Stimulated activated CD8-positive, alpha-beta memory T cell treated with anti-CD3 and anti-CD28 coated beads, Interleukin-7, amount 100 ng/mL, for 4 hours (primary cell): ENCODE results near the gene VAV3.

Experiments
- DNase-seq, 2 donors: peaks; one replicate each; pipeline ENCODE4 v3.0.0-alpha.2; 2020; ENCODE audit warnings: low read depth in 2 of 2

The VAV3 gene

DNA sequence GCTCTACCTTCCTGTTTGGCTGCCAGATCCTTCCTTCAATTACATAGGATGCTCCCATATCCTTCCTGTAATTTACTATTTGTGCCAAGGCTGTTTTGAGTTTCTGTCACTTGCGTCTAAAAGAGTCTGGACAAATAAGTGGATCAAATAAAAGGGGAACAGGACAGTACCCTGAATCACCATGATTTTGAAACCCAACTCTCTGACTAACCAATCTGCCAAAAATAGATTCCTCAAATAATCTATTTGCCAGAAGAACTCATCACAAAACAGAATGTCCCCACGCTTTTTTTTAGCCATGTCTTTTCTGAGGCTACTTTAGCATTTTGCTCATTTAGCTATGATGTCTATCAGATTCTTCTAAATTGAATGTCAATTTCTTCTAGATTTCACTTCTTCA lies 431.5 kb downstream of the VAV3 start:
- no peak for DNase-seq

GRCh38 chr1:107532318-107532717 lies 432.7 kb downstream of the VAV3 start:
- no peak for DNase-seq

DNA sequence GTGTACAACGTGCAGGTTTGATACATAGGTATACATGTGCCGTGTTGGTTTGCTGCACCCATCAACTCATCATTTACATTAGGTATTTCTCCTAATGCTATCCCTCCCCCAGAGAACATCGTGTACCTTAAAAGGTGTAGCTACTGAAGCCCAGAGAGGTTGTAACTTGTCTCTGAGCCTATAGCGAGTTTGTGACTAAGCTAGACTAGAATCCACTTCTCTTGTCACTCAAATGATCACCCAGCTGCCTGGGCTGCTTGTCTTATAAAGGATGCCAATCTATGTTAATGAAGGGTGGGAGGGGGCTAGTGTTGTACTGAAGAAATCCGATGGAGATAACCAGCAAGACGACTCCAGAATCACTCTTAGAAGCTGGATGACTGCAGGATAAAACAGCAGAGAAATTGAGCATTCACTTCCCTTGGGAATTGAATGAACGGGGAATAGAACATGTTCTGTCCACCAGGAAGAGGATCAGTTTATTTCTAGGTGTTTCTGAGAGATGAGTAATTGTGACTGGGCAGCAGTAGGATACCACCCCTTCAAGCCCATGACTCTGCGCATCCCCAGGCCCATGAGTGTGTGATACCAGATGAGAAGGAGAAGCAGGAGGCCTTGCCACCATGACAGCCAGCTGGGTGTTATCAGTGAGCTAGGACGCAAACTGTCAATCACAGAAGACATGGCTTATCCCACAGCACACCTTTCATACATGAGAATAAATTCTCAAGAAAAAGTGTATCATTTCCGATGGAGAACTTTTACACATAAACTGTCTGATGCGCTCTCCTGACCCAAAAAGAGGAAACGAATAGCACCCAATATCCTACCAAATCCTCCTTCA lies 433.7 kb downstream of the VAV3 start:
- DNase-seq, result no peak

DNA sequence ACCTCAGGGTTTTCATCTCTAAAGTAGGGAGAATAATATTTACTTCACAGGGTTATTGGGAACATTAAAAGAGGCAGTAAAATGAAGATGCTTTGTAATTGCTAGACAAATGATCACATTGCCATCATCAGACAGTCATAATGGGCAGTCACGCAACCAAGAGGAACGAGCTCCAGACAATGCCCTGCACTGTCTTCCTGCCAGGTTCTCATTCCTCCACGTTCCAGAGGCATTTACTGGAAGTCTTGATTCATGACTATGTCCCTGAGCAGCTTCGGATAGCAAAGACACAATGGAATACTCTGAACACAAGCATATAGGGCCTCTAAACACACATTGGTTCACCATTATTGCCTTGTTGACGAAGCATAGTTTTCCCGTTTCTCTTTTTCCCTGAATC lies 434.4 kb downstream of the VAV3 start:
- DNase-seq, result no peak

- DNase-seq, result no peak
Measured at GRCh38 chr1:107529511-107530149, 435.4 kb downstream of the VAV3 start.

- no peak for DNase-seq
Measured at GRCh38 chr1:107526524-107527198, 438.3 kb downstream of the VAV3 start.

GRCh38 chr1:107525961-107526360 lies 439.0 kb downstream of the VAV3 start:
- DNase-seq, result no peak

GRCh38 chr1:107525145-107525544 lies 439.8 kb downstream of the VAV3 start:
- no peak for DNase-seq

DNA sequence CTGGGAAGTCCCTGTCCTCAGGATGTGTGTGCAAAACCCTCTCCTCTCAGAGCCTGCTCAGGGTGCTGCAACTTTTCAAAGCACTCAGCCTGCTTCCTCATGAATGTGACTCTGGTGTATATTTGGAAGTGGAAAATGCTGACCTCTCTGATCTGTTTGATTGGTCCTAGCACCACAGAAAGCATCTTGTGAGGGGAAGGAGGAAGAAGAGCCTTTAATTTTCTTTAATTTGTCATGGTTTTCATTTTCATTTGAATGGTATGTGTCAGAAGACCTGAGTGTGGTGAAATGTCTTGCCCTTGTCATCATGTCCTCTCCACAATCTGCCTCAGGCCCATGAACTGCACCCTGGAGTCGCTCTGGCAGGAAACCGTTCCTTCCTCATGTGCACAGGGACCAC lies 440.7 kb downstream of the VAV3 start:
- no peak for DNase-seq

- no peak for DNase-seq
Measured at GRCh38 chr1:107523736-107524135, 441.2 kb downstream of the VAV3 start.

GRCh38 chr1:107523061-107523460 lies 441.9 kb downstream of the VAV3 start:
- no peak for DNase-seq
